GM18526 (cell line): Measurements from ENCODE around the gene PSMD6.

Experiments
- POLR2A ChIP-seq: IDR thresholded peaks from 3 replicates; pipeline ENCODE4 v1.6.1; 2011; ENCODE audit not compliant: insufficient read length; ENCODE audit errors: extremely low read depth

Gene PSMD6

DNA sequence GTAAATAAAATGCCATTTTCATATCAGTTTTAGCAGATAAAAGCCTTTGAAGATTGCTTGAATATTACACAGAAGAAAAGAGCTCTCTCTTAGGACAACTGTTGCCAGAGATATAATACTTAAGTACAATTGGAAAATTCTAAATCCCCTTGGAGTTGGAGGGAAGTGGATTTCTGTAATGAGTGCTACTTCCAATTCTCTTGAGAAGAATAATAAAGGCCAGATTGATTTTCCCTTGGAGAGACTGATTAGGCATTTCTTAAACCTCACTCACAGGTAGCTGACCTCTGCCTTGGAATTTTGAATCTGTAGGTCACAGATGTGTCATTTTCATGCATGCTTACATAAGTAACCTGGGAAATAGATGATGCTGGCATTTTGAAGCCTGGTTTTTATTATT lies 29.8 kb upstream of the PSMD6 start:
- TF ChIP-seq POLR2A: no peak

DNA sequence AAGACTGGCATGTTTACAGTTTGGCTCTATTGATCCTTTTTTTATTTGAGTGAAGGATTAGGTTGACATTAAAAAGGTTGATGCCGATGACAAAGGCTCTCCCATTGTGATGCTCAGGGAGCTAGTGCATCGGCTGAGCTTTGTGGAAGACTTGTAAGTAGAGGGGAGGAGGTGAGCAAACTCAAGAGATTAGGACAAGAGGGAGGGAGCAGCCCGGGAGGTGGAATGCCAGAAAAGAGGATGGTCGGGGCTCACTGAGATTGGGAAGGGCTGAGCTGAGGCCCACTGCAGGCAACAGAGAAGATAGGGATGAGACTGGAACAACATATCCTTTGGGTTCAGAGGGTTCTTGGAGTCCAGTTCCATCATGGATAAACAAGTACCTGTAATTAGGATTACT lies 26.5 kb upstream of the PSMD6 start:
- TF ChIP-seq POLR2A: no peak

DNA sequence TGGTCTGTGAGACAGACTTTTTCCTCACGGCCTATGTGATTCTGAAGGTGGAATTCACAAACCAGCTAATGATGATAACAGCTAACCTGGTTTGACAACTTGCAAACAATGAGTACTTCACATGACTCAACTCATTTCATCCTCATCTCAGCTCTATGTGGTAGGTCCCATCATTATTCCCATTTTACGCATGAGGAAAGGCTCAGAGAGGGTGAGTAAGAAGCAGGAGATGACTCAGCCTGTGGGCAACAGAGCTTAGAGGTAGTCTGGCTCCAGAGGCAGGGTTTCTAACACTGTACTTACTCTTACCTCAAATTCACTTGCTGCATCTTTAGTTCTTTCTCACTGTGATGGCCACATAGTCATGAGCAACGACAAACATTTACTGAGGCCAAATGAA lies 25.8 kb upstream of the PSMD6 start:
- no peak for TF ChIP-seq POLR2A

DNA sequence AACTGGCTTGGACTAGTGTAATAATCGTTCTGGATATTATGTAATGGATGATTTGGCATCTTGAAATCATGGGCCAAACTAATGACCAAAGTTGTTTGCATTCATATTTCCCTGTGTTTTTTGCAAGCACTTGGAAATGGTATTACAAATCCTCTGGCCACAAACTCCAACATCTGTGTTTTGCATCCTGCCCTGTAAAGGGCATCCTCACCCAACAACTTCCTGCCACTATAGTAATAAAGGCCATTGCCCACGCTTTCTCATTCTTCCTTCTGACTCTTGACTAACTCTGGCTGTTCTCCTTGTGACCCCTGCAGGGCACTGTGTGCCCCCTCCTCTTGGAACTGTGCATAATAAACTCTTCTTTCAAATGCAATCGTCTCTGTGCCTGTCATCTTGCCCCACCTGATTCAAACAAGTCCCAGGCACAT lies 25.4 kb upstream of the PSMD6 start:
- TF ChIP-seq POLR2A: no peak

DNA sequence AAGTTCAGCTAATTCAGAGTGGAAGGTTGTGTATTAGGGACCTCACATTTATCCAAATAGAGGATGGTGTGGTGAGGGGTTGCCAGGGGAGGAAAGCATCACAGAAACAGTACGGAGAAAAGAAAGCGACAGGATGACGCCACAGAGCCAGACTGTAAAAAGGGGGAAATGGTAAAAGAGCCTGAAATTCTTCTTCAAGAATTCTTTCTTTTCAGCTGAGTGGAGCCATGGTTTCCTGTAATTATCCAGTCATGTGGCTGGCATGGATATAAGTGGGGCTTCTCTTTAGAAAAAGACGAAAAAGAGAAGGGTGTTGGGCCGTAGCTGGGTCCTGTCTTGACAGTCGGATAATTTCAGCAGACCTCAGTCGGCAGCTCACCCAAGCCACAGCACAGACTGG lies 24.5 kb upstream of the PSMD6 start:
- TF ChIP-seq POLR2A: no peak

DNA sequence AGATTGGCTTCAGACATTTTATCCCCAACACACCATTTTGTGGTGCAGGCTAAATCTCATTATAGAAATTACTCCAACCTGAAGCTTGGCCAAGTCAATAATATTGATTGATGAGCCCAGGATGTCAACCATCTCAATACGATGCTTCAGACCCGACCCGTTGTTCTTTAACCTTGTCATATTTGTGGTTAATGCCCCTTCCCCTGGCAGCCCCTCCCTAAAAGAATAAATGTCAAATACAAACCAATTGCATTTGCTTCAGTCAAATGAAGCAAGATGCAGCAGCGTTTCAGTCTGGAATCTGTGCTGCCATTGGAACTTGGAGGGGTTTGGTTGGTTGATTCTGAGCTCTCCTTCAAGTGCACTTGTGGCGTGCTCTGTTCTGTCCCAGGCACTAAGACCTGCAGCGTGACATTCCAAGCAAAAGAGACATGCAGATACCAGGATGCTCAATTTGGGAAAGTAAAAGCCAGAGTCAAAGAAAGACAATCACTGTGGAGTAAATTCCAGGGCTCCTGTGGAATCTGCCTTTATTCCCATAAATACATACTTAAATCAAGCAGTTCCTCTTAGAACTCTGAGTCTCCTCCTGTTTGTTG lies 23.8 kb upstream of the PSMD6 start:
- no peak for TF ChIP-seq POLR2A

DNA sequence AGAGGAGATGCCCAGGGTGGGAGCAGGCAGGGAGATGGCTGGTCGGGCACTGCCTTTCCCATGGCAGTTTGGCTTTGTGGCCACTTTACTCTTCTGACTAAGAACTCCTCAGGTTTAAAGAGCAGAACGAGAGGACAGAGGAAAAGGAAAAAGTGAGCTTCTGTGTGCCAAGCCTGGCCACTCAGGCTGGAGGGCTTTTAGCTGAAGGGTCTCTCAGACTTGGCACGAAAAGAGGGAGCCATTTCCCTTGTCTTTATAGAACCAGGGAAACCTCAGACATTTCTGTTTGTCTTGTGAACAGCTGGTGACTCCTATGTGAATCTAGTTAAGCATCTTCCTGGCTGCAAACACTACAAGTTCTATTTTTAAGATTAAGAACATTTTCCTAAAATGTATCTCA lies 23.3 kb upstream of the PSMD6 start:
- TF ChIP-seq POLR2A: no peak

DNA sequence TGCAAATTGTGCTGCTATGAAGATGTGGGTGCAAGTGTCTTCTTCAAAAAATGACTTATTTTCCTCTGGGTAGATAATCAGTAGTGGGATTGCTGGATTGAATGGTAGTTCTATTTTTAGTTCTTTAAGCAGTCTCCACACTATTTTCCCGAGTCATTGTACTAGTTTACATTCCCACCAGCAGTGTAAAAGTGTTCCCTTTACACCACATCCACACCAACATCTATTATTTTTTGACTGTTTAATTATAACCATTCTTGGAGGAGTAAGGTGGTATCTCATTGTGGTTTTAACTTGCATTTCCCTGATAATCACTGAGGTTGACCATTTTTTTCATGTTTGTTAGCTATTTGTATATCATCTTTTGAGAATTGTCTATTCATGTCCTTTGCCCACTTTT lies 19.7 kb upstream of the PSMD6 start:
- TF ChIP-seq POLR2A: no peak

DNA sequence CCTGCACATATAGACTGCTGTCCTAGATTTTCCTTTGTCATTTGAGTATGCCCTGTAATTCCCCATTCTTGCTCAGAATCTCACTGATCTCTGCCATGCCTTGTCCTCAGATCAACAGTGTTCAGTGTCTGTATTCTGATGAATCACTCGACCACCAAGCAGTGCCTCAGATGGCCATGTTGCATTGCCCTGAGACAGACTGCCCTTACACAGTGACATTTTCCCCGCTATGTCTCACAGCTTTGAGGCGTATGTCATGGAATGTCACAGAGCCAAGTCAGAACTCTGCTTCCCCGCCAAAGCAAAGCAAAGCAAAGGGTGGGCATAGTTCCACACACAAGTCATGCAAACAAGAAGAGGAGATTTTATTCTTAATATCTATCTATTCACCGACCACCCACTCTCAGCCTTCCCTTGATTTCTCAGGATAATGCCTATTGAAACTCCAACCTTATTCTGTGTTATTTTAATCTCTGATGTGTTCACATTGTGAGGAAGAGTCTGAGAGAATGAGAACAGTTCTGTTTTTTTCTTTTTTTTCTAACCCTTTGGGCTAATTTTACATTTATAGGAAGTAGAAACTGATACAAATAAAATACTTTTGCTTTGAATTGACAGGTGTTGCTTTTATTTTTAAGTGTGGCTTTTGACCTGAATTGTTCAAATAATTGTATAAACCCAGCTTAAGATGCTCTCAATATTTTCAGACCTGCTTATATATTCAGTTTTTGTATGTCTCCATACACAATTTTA lies 16.9 kb upstream of the PSMD6 start:
- TF ChIP-seq POLR2A: no peak

DNA sequence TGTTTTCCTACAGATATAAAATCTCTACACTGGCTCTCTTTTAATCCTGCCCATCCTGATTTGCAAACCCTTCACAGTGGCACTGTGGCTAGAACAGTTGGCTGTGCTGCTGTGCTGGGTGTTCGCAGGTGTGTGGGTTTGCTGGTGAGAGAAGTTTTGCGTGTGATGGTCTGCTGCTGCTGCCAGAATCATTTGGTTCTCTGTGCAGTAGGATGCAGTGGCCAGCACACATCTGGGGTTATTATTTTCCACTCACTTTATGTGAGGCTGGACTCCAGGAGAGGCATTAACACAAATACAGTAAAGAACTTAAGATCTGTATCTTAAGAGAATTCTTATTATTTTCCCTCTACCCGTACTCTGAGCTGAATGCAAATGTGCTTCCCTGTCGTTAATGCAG lies 16.0 kb upstream of the PSMD6 start:
- TF ChIP-seq POLR2A: no peak

DNA sequence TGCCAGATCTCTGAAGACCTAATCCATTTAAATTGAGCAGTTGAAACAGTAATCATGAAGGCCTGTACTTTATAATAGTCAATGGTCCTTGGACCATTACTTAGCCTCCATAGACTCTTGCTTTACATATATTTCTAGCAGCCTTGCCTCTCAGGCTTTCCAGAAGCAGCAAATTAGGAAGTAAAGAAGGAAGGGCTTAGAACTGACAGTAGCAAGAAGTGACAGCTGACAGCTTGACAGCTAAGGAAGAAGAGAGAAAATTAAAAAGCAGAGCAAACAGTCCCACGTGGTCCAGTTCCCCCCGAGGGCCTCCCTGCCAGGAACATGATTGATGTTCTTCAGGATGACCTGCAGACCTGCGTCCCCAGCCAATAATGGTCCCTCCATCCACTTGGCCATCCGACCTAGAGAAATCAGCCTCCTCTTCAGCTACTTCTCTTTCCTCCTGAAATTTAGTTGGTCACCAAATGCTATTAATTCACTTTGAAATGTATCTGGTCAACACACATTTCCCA lies 15.0 kb upstream of the PSMD6 start:
- TF ChIP-seq POLR2A: no peak

DNA sequence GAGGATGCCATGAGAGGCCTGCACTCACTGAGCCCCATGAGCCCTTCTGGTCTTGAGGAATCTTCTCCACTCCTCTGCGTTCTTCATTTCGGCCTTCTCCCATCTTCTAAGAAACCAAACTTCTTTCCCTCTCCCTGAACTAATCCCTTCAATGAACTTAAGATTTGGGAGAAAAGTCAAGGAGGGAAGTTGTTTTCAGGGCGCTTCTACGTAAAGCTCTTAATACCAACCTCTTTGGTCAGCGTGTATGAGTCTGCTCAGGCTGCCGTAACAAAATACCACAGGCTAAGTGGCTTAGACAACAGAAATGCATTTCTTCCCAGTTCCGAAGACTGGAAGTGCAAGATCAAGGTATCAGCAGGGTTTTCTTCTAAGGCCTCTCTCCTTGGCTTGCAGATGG lies 13.8 kb upstream of the PSMD6 start:
- no peak for TF ChIP-seq POLR2A

DNA sequence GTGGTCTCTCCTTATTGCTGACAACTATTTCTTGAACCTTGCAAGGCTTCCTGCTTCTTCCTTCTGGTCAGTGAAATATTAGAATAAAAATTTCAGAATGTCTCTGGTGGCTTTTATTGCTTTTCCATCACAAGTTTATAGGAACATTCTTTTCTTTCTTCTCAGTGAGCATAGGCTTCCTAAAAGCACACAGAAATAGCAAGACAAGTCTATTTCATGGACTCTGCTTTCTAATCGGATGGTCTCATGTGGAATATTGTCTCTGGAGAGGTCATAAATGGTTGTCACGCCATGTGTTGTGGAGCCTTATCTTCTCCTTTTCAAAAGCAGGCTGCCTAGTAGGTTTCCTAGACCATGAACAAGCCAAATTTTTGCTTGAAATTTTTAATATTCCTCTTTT lies 9.8 kb upstream of the PSMD6 start:
- TF ChIP-seq POLR2A: no peak

DNA sequence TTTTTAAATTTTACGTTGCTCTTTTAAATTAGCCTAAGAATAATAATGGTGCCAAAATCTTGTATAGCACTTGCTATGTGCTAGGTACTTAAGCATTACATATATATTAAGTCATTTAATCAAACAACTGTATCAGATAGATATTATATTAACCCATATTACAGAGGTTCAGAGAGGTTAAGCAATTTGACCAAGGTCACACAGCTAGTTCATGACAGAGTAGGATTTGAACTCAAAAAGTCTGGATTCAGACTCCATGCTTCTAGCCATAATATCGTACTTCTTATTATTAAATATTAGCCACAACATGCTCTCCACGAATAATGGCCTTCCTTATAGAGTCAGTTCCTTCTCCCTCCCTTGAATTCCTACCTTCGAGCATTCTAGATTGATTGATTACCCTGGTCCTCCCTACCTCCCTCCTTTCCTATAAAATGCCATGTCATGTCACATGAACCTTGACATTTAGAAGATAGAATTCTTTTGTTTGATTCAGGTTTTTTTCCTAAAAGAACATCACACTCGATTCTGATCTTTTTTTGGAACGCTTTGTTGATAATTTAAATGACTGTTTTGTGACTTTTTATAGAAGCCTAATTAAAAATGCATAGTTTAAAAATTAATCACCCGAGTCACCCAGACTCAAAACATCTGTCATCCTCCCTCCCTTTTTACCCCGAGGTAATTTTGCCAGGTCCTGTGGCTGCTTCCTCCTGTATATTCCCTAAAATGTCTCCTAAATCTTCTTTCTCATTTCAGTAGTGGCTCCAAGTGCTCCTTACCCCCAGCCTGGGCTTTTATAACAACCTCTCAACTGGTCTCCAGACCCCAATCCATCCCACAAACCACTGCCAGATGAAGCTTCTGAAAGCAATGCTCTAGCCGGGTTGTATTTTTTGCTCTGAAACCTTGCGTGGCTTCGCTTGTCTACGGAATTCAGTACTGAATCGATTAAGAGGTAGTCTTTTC lies 8.5 kb upstream of the PSMD6 start:
- TF ChIP-seq POLR2A: no peak

DNA sequence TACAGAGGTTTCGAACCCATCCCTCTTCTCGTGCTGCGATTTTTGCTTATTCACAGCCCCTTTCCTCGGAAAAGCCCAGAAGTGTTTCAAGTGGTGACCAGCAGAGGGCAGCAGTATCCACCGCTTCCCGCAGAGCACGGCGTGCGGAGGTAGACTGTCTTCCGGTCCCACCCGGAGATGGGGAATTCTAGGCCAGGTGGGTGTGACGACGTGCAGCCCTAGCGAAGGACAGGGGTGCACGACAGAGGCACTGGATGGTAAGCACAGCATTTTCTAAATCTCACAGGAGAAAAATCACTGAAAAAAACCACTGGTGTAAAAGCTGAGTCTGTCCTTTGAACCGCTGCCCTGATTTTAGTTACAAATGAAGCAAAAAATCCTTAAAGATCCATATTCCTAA lies 7.4 kb upstream of the PSMD6 start:
- TF ChIP-seq POLR2A: no peak

DNA sequence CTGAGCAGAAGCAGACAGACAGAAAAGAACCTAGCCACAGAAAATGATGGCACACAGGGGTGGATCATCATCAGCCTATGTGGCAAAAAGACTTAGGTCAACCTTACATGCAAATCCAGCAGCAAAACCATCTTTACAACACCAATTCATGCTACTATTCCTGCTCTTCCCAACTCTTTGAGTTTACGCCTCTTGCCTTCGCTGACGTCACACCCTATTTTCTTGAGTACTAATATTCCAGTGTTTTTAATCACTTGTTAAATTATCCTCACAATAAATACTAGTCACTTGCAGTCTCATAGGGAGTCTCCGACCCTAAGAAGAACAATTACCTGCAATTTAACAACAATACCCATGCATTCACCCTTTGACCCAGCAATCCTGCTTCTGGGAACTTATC lies 6.0 kb upstream of the PSMD6 start:
- no peak for TF ChIP-seq POLR2A
